Ishikawa (cell line): ENCODE results near the gene ARHGEF4.

Source experiments
- FOXM1 ChIP-seq: IDR thresholded peaks from 2 replicates; pipeline ENCODE4 v1.6.1; 2012; ENCODE audit warnings: low read depth, borderline replicate concordance
- TF ChIP-seq, protein P1 (sequence below): IDR thresholded peaks from 2 replicates; pipeline ENCODE4 v1.6.1; 2012

DNA sequence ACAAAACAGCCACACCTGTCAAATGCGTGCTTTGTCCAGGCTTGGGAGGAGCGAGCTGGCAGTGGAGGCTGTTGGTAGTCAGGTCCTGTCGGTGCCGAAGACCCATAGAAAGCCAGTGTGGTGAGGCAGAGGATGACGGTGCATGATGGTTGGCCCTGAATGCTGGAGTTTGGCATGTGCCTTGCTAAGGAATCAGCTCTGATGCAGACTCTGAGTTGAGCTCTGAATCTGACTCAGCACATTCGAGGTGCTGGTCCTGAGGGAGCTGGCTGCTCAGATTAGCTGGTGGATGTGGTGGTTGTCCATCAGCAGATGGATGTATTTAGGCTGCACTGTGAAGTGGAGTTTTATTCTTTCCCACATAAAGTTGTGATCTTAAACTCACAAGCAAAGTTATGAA, 111.3 kb downstream of the ARHGEF4 start:
- no peak for TF ChIP-seq FOXM1
- TF ChIP-seq, protein P1, sequence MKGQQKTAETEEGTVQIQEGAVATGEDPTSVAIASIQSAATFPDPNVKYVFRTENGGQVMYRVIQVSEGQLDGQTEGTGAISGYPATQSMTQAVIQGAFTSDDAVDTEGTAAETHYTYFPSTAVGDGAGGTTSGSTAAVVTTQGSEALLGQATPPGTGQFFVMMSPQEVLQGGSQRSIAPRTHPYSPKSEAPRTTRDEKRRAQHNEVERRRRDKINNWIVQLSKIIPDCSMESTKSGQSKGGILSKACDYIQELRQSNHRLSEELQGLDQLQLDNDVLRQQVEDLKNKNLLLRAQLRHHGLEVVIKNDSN: no peak
